ENCODE results near the gene KIF16B. TPM values are rescaled to one million over a fixed set of nuclear protein-coding genes. Genes with fewer than 3 reads are reported as not detected.

KIF16B gene
- total RNA-seq, 1 donor: 13.4 TPM

DNA sequence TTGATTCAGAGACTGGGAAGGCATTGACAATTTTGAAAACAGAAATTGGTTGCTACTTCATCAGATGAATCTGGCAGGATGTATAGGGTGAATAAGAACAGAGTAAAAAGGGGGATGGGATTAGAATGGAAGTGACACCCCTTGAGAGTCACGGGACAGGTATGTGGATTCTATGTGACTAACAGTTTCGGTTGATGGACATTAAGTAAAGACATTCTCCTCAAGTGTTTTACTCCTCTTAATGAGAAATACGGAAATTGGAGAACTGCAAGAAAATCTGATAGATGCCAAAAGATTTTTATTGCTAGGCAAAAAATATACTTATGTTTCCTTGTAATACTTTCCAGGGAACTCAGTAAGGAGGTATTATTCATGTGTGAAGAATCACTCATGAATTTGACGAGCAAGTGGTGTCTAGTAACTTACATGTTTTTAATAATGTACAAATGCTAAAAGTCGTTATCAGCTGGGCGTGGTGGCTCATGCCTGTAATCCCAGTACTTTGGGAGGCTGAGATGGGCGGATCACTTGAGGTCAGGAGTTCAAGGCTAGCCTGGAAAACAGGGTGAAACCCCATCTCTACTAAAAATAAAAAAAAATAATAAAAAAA, 135.8 kb downstream of the KIF16B start:
- no peak for DNase-seq (ENCODE audit: low read depth)
- TF ChIP-seq CTCF (IDR thresholded peaks at IDR 0.05; ENCODE audit: insufficient read depth, low read depth, low read length): no peak
- no peak overlapping the region for H3K4me3 ChIP-seq (ENCODE audit: low read depth, low read length)

DNA sequence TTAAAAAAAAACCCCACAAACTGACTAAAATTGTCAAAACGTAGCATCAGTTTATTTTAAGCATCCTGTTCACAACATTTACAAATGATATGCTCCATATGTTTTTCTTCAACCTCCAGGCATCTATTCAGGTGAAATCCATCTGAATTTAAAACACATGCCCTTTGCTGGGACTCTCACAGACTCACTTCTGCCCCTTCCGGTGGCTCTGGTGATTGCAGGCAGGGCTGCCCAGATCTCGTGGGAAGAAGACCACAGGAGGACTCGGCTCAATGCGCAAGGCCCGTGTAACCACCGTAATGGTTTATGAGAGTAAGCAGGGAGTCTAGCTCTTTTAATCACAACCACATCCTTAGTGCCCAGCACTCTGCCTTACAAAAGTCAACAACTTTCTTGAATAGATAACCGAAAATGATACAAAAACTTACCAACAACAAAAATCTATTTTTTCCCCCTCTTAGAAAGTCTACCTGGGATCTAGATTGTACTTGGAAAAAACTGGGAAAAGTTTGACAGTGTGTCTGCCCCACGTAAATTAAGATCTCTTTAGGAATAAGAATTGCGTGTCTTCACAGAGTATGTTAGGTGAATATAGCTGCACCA, 139.1 kb downstream of the KIF16B start:
- peak; percentile 77 for TF ChIP-seq CTCF (IDR thresholded peaks at IDR 0.05; ENCODE audit: insufficient read depth, low read depth, low read length)
- H3K4me3 ChIP-seq (ENCODE audit: low read depth, low read length): no peak overlapping the region
- DNase-seq (ENCODE audit: low read depth): peak; percentile 38

- no peak overlapping the region for H3K4me3 ChIP-seq (ENCODE audit: low read depth, low read length)
- TF ChIP-seq CTCF (IDR thresholded peaks at IDR 0.05; ENCODE audit: insufficient read depth, low read depth, low read length): no peak
- peak; percentile 12 for DNase-seq (ENCODE audit: low read depth)
Observed at GRCh38 chr20:16433293-16433580, 140.0 kb downstream of the KIF16B start.

- DNase-seq (ENCODE audit: low read depth): no peak
- no peak for TF ChIP-seq CTCF (IDR thresholded peaks at IDR 0.05; ENCODE audit: insufficient read depth, low read depth, low read length)
- H3K4me3 ChIP-seq (ENCODE audit: low read depth, low read length): no peak overlapping the region
Observed at GRCh38 chr20:16432466-16433292, 140.6 kb downstream of the KIF16B start.

GRCh38 chr20:16428112-16428511, 145.1 kb downstream of the KIF16B start:
- TF ChIP-seq CTCF (IDR thresholded peaks at IDR 0.05; ENCODE audit: insufficient read depth, low read depth, low read length): no peak
- no peak for DNase-seq (ENCODE audit: low read depth)
- no peak overlapping the region for H3K4me3 ChIP-seq (ENCODE audit: low read depth, low read length)

- no peak for DNase-seq (ENCODE audit: low read depth)
- TF ChIP-seq CTCF (IDR thresholded peaks at IDR 0.05; ENCODE audit: insufficient read depth, low read depth, low read length): no peak
- no peak overlapping the region for H3K4me3 ChIP-seq (ENCODE audit: low read depth, low read length)
Observed at GRCh38 chr20:16427571-16427970, 145.7 kb downstream of the KIF16B start.
